D721Med (cell line): Measurements from ENCODE around the gene RARS2.

Experiments used
- DNase-seq: peaks from one replicate; pipeline ENCODE4 v3.0.0; 2011; ENCODE audit warnings: low spot score; ENCODE audit not compliant: insufficient read length
- FAIRE-seq: peaks from 2 replicates; lab custom pipeline; 2011; peaks lifted over from hg19 to GRCh38; lab: Jason Lieb, UNC
- CTCF ChIP-seq: IDR thresholded peaks from 2 replicates; pipeline ENCODE4 v1.5.1; 2012; ENCODE audit warnings: mild to moderate bottlenecking, control low read depth; ENCODE audit not compliant: insufficient read depth; ENCODE audit errors: missing control alignments

Gene RARS2

GRCh38 chr6:87573307-87574024 lies 16.3 kb downstream of the RARS2 start:
- FAIRE-seq (peak; percentile 46), DNase-seq (no peak)
- TF ChIP-seq CTCF: no peak

GRCh38 chr6:87572883-87573282 lies 16.9 kb downstream of the RARS2 start:
- no peak for DNase-seq
- no peak for TF ChIP-seq CTCF
- no peak for FAIRE-seq

GRCh38 chr6:87572021-87572420 lies 17.8 kb downstream of the RARS2 start:
- no peak for DNase-seq
- no peak for TF ChIP-seq CTCF
- FAIRE-seq: no peak

- no peak for DNase-seq
- FAIRE-seq: no peak
- no peak for TF ChIP-seq CTCF
These were observed 28.8 kb downstream of the RARS2 start for GRCh38 chr6:87561017-87561416.

GRCh38 chr6:87558446-87558845 lies 31.3 kb downstream of the RARS2 start:
- FAIRE-seq: no peak
- no peak for DNase-seq

GRCh38 chr6:87555506-87555905 lies 34.3 kb downstream of the RARS2 start:
- no peak for DNase-seq
- FAIRE-seq: peak; percentile 25
- no peak for TF ChIP-seq CTCF

More at GRCh38 chr6:87558446-87558845, 31.3 kb downstream of the RARS2 start:
- no peak for TF ChIP-seq CTCF

GRCh38 chr6:87553159-87553765 lies 36.5 kb downstream of the RARS2 start:
- DNase-seq (no peak), FAIRE-seq (no peak)
- no peak for TF ChIP-seq CTCF
